OCI-LY1 (cell line): ENCODE measurements around the gene WWOX.

Source experiments
- H2AFZ ChIP-seq: fragments of 200-600 bp; sonication (generic), shearing (Covaris generic); 2 replicates; pipeline ENCODE4 v1.6.0; 2014; ENCODE audit warnings: antibody characterized with exemption, mild to moderate bottlenecking, low read length
- H3F3A ChIP-seq: fragments of 200-600 bp; sonication (generic), shearing (Covaris generic); 2 replicates; pipeline ENCODE4 v1.6.0; 2014; ENCODE audit warnings: mild to moderate bottlenecking, antibody characterized with exemption, low read length, moderate library complexity; ENCODE audit not compliant: insufficient read depth
- H3K27ac ChIP-seq: fragments of 200-600 bp; sonication (generic); 2 replicates; pipeline ENCODE4 v1.5.1; 2014; ENCODE audit warnings: low read length, mixed run types, mild to moderate bottlenecking, low read depth; ENCODE audit not compliant: poor library complexity, severe bottlenecking
- H3K27me3 ChIP-seq: fragments of 200-600 bp; sonication (generic); 2 replicates; pipeline ENCODE4 v1.6.0; 2014; ENCODE audit warnings: antibody characterized with exemption, mild to moderate bottlenecking, low read length, moderate library complexity; ENCODE audit not compliant: insufficient read depth
- H3K36me3 ChIP-seq: fragments of 200-600 bp; sonication (generic); 2 replicates; pipeline ENCODE4 v1.6.1; 2014; ENCODE audit warnings: mild to moderate bottlenecking, antibody characterized with exemption, low read length, moderate library complexity, mixed read lengths; ENCODE audit not compliant: insufficient read depth
- H3K4me1 ChIP-seq: fragments of 200-600 bp; sonication (generic); 2 replicates; pipeline ENCODE4 v1.5.1; 2014; ENCODE audit warnings: mild to moderate bottlenecking, low read length, moderate library complexity; ENCODE audit not compliant: insufficient read depth, severe bottlenecking
- H3K4me2 ChIP-seq: fragments of 200-600 bp; sonication (generic), shearing (Covaris generic); 2 replicates; pipeline ENCODE4 v1.6.1; 2014; ENCODE audit warnings: low read length
- H3K4me3 ChIP-seq: fragments of 200-600 bp; sonication (generic); 2 replicates; pipeline ENCODE4 v1.5.1; 2014; ENCODE audit warnings: low read length, low read depth, mild to moderate bottlenecking, mixed read lengths; ENCODE audit not compliant: poor library complexity, severe bottlenecking
- H3K79me2 ChIP-seq: fragments of 200-600 bp; shearing (Covaris generic); 2 replicates; pipeline ENCODE4 v1.6.1; 2016; ENCODE audit warnings: mixed run types, low read length, mixed read lengths; ENCODE audit not compliant: insufficient read depth
- H3K9ac ChIP-seq: fragments of 200-600 bp; sonication (generic), shearing (Covaris generic); 2 replicates; pipeline ENCODE4 v1.6.1; 2014; ENCODE audit warnings: mild to moderate bottlenecking, low read length, mixed read lengths
- H3K9me2 ChIP-seq: fragments of 200-600 bp; sonication (generic), shearing (Covaris generic); 2 replicates; pipeline ENCODE4 v1.6.1; 2014; ENCODE audit warnings: low read depth, mild to moderate bottlenecking, low read length, mixed read lengths
- H3K9me3 ChIP-seq: fragments of 200-600 bp; shearing (Covaris generic); 2 replicates; pipeline ENCODE4 v1.6.1; 2014; ENCODE audit warnings: low read length, mixed read lengths
- H4K20me1 ChIP-seq: fragments of 200-600 bp; sonication (generic), shearing (Covaris generic); 2 replicates; pipeline ENCODE4 v1.6.0; 2016; ENCODE audit warnings: mild to moderate bottlenecking, low read length; ENCODE audit not compliant: insufficient read depth
- CTCF ChIP-seq: fragments of 200-600 bp; sonication (generic), shearing (Covaris generic); IDR thresholded peaks from 2 replicates; pipeline ENCODE4 v1.5.1; 2017; ENCODE audit warnings: mild to moderate bottlenecking, antibody characterized with exemption, low read length, moderate library complexity, mixed read lengths
- EZH2 ChIP-seq: fragments of 200-600 bp; sonication (generic), shearing (Covaris generic); IDR thresholded peaks from 2 replicates; pipeline ENCODE4 v1.8.0; 2017; ENCODE audit warnings: borderline replicate concordance, mixed run types, mild to moderate bottlenecking, antibody characterized with exemption, low read length, moderate library complexity, mixed read lengths

The WWOX gene

GRCh38 chr16:78437352-78437968 lies 338.0 kb downstream of the WWOX start:
- no peaks in the 10 kb centered on the region for H3K79me2 ChIP-seq
- no peak overlapping the region for H3K4me3 ChIP-seq
- no peaks in the 10 kb centered on the region for H4K20me1 ChIP-seq
- no peaks in the 10 kb centered on the region for H3K9me2 ChIP-seq
- H3K9me3 ChIP-seq: no peaks in the 10 kb centered on the region
- no peaks in the 10 kb centered on the region for H3F3A ChIP-seq
- TF ChIP-seq EZH2 (no peak), CTCF (peak; percentile 84)
- H3K9ac ChIP-seq: no peak overlapping the region
- H3K36me3 ChIP-seq: no peaks in the 10 kb centered on the region
- H2AFZ ChIP-seq: no peak overlapping the region
- H3K27ac ChIP-seq: no peak overlapping the region
- H3K4me1 ChIP-seq: no peaks in the 10 kb centered on the region
- no peak overlapping the region for H3K4me2 ChIP-seq
- H3K27me3 ChIP-seq: no peaks in the 10 kb centered on the region

GRCh38 chr16:78438219-78438618 lies 338.8 kb downstream of the WWOX start:
- no peak overlapping the region for H3K9ac ChIP-seq
- H3K4me3 ChIP-seq: no peak overlapping the region
- TF ChIP-seq EZH2: no peak
- no peak for TF ChIP-seq CTCF
- no peak overlapping the region for H3K4me2 ChIP-seq
- H2AFZ ChIP-seq: no peak overlapping the region
- H3K9me2 ChIP-seq: no peaks in the 10 kb centered on the region
- no peaks in the 10 kb centered on the region for H3K9me3 ChIP-seq
- H3F3A ChIP-seq: no peaks in the 10 kb centered on the region
- H3K27me3 ChIP-seq: no peaks in the 10 kb centered on the region
- H3K79me2 ChIP-seq: no peaks in the 10 kb centered on the region
- H3K36me3 ChIP-seq: no peaks in the 10 kb centered on the region
- no peaks in the 10 kb centered on the region for H4K20me1 ChIP-seq
- no peak overlapping the region for H3K27ac ChIP-seq
- H3K4me1 ChIP-seq: no peaks in the 10 kb centered on the region

GRCh38 chr16:78438632-78439031 lies 339.2 kb downstream of the WWOX start:
- no peaks in the 10 kb centered on the region for H3K4me1 ChIP-seq
- no peaks in the 10 kb centered on the region for H3F3A ChIP-seq

More at GRCh38 chr16:78438632-78439031, 339.2 kb downstream of the WWOX start:
- no peaks in the 10 kb centered on the region for H4K20me1 ChIP-seq
- H3K4me2 ChIP-seq: no peak overlapping the region
- H3K9me2 ChIP-seq: no peaks in the 10 kb centered on the region
- no peaks in the 10 kb centered on the region for H3K27me3 ChIP-seq
- TF ChIP-seq EZH2 (no peak), CTCF (no peak)
- H3K4me3 ChIP-seq: no peak overlapping the region
- no peak overlapping the region for H3K27ac ChIP-seq
- no peaks in the 10 kb centered on the region for H3K9me3 ChIP-seq
- no peak overlapping the region for H3K9ac ChIP-seq
- H3K79me2 ChIP-seq: no peaks in the 10 kb centered on the region
- H3K36me3 ChIP-seq: no peaks in the 10 kb centered on the region
- no peak overlapping the region for H2AFZ ChIP-seq
